Stimulated activated naive CD8-positive, alpha-beta T cell treated with anti-CD3 and anti-CD28 coated beads, Interleukin-15, Interleukin-2, amounts not matched to agents 100 ng/mL and 50 ng/mL, for 24 hours (primary cell): ENCODE measurements around the gene C1orf122.

ENCODE experiments used
- H3K27ac Mint-ChIP-seq: one replicate; pipeline ENCODE4 v1.8.0; 2021; ENCODE audit warnings: mild to moderate bottlenecking, mixed read lengths
- H3K27me3 Mint-ChIP-seq: one replicate; pipeline ENCODE4 v1.8.0; 2021; ENCODE audit warnings: mixed read lengths
- H3K36me3 Mint-ChIP-seq: one replicate; pipeline ENCODE4 v1.8.0; 2021; ENCODE audit warnings: low read depth, mixed read lengths
- H3K4me1 Mint-ChIP-seq: one replicate; pipeline ENCODE4 v1.8.0; 2021; ENCODE audit warnings: low read depth, mixed read lengths
- H3K4me3 Mint-ChIP-seq: one replicate; pipeline ENCODE4 v1.8.0; 2021; ENCODE audit warnings: mild to moderate bottlenecking, mixed read lengths
- H3K9me3 Mint-ChIP-seq: one replicate; pipeline ENCODE4 v1.8.0; 2021; ENCODE audit warnings: mixed read lengths

Gene C1orf122

DNA sequence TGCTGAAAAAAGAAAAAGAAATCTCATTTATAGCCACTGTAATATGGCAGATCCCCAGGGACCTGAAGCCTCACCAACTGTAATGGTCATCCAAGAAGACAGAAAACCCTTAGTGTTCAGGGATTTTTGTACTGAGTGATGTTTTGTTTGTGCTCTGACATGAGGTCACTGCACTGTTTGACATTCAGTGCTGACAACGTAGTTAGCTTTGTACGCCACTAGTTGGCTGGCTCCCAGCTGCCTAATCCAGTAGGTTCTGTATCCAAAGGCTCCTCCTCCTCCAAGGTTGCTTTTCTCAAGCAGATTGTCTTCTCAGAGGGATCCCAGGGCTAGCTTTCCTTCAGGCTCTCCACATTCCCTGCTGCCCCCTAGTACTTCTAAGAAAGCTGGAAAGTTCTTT is 9.9 kb downstream of the C1orf122 start:
- H3K9me3 Mint-ChIP-seq, result no peaks in the 10 kb centered on the region
- H3K4me3 Mint-ChIP-seq, result no peak overlapping the region
- peaks cover 52% of the 10 kb centered on the region for H3K36me3 Mint-ChIP-seq
- no peak overlapping the region for H3K27ac Mint-ChIP-seq
- no peaks in the 10 kb centered on the region for H3K4me1 Mint-ChIP-seq
- no peaks in the 10 kb centered on the region for H3K27me3 Mint-ChIP-seq

GRCh38 chr1:37821481-37821880 is 13.9 kb downstream of the C1orf122 start:
- Mint-ChIP-seq H3K27me3 (no peaks in the 10 kb centered on the region), H3K9me3 (no peaks in the 10 kb centered on the region), H3K27ac (no peak overlapping the region), H3K4me3 (no peak overlapping the region), H3K4me1 (peaks cover 19% of the 10 kb centered on the region), H3K36me3 (peaks cover 59% of the 10 kb centered on the region)

DNA sequence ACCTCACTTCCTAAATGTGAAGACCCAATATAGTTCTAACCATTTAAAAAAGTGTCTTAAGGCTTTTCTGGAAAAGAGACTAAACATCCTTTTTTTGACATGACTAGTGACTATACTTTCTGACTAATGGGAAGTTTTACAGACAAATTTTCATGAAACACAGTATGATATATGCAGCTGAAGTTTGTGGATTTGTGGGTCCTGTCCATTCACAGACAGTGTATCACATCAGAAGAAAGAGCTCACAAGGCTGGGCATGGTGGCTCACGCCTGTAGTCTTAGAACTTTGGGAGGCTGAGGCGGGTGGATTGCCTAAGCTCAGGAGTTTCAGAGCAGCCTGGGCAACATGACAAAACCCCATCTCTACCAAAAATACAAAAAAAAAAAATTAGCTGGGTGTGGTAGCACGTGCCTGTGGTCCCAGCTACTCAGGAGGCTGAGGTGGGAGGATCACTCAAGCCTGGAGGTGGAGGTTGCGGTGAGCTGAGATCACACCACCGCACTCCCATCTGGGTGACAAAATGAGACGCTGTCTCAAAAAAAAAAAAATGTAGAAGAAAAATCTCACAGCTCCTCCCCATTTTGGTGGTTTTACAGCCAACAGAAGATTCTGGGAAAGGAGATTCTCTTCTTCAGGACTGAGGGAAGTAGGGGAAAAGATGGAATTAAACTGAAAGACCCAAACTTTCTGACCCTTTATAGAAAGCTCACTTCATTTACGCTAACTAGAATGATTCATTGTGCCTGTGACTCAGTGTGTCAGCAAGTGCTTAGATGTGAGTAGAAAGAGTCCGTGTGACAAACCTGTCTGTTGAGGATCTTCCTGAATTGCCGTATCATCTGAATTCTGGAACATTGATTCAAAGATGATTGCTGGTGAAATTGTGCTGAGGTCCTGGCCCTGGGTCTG is 15.6 kb downstream of the C1orf122 start:
- Mint-ChIP-seq H3K4me3 (no peak overlapping the region), H3K27me3 (no peaks in the 10 kb centered on the region), H3K27ac (peak overlapping the region; percentile 75), H3K36me3 (peaks cover 65% of the 10 kb centered on the region), H3K9me3 (no peaks in the 10 kb centered on the region), H3K4me1 (peaks cover 19% of the 10 kb centered on the region)

DNA sequence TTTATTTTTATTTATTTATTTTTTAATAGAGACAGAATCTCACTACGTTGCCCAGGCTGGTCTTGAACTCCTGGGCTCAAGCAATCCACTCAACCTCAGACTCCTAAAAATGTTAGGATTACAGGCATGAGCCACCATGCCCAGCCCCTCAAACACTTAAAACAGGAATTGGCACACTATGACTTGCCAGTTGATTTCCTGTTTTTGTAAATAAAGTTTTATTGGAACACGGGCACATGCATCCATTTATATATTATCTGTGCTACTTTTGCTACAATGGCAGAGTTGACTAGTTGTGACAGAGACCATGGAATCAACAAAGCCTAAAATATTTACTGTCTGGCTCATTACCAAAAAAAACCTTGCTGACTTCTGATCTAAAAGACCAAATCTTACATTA is 16.4 kb downstream of the C1orf122 start:
- no peak overlapping the region for H3K4me3 Mint-ChIP-seq

GRCh38 chr1:37825506-37825905 is 17.9 kb downstream of the C1orf122 start:
- H3K27me3 Mint-ChIP-seq, result no peaks in the 10 kb centered on the region
- peaks cover 70% of the 10 kb centered on the region for H3K36me3 Mint-ChIP-seq
- peak overlapping the region; percentile 77 for H3K27ac Mint-ChIP-seq
- H3K4me3 Mint-ChIP-seq, result no peak overlapping the region
- peaks cover 19% of the 10 kb centered on the region for H3K4me1 Mint-ChIP-seq
- no peaks in the 10 kb centered on the region for H3K9me3 Mint-ChIP-seq

More for the DNA sequence above, 16.4 kb downstream of the C1orf122 start:
- no peak overlapping the region for H3K27ac Mint-ChIP-seq
- H3K36me3 Mint-ChIP-seq, result peaks cover 68% of the 10 kb centered on the region
- H3K9me3 Mint-ChIP-seq, result no peaks in the 10 kb centered on the region
- H3K4me1 Mint-ChIP-seq, result peaks cover 19% of the 10 kb centered on the region
- H3K27me3 Mint-ChIP-seq, result no peaks in the 10 kb centered on the region

DNA sequence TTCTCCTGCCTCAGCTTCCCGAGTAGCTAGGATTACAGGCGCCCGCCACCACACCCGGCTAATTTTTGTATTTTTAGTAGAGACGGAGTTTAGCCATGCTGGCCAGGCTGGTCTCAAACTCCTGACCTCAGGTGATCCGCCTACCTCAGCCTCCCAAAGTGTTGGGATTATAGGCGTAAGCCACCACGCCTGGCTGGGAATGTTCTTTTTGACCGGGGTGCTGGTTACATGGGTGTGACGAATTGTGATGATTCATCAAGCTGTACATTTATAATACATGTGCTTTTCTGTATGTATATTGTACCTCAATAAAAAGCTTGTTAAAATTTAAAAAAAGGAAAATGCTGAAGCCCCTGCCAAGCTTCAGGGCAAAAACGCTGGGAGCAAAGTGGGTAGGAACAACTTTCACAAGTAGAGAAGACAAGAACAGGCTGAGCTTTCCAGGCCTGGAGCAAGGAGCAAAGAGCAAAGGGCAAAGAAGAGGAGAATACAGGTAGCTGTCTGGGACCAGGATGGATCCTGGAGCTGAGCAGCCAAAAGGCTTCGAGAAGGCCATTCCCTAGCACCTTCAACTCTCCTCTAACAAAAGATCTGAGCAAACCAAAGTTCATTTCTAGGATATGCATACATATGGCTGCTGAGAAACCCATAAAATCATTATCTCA is 21.0 kb downstream of the C1orf122 start:
- Mint-ChIP-seq H3K27ac (no peak overlapping the region), H3K27me3 (no peaks in the 10 kb centered on the region), H3K4me1 (peaks cover 17% of the 10 kb centered on the region), H3K9me3 (no peaks in the 10 kb centered on the region), H3K4me3 (no peak overlapping the region), H3K36me3 (peaks cover 68% of the 10 kb centered on the region)

- H3K27ac Mint-ChIP-seq, result peak overlapping the region; percentile 13
- H3K27me3 Mint-ChIP-seq, result no peaks in the 10 kb centered on the region
- H3K4me3 Mint-ChIP-seq, result no peak overlapping the region
- H3K4me1 Mint-ChIP-seq, result peaks cover under 1% of the 10 kb centered on the region
- peaks cover 71% of the 10 kb centered on the region for H3K36me3 Mint-ChIP-seq
- H3K9me3 Mint-ChIP-seq, result no peaks in the 10 kb centered on the region
These were observed 23.5 kb downstream of the C1orf122 start for GRCh38 chr1:37831109-37831508.

GRCh38 chr1:37831809-37832208 is 24.2 kb downstream of the C1orf122 start:
- H3K9me3 Mint-ChIP-seq, result no peaks in the 10 kb centered on the region

GRCh38 chr1:37836788-37837187 is 29.2 kb downstream of the C1orf122 start:
- Mint-ChIP-seq H3K36me3 (peaks cover 66% of the 10 kb centered on the region), H3K27me3 (no peaks in the 10 kb centered on the region), H3K4me1 (no peaks in the 10 kb centered on the region), H3K4me3 (no peak overlapping the region), H3K9me3 (no peaks in the 10 kb centered on the region), H3K27ac (no peak overlapping the region)

More at GRCh38 chr1:37831809-37832208, 24.2 kb downstream of the C1orf122 start:
- H3K4me1 Mint-ChIP-seq, result no peaks in the 10 kb centered on the region
- H3K27me3 Mint-ChIP-seq, result no peaks in the 10 kb centered on the region
- no peak overlapping the region for H3K27ac Mint-ChIP-seq
- no peak overlapping the region for H3K4me3 Mint-ChIP-seq
- H3K36me3 Mint-ChIP-seq, result peaks cover 68% of the 10 kb centered on the region

- Mint-ChIP-seq H3K9me3 (no peaks in the 10 kb centered on the region), H3K27me3 (no peaks in the 10 kb centered on the region), H3K27ac (no peak overlapping the region), H3K36me3 (peaks cover 61% of the 10 kb centered on the region), H3K4me1 (peaks cover 7% of the 10 kb centered on the region), H3K4me3 (no peak overlapping the region)
These were observed 32.1 kb downstream of the C1orf122 start for GRCh38 chr1:37839676-37840075.

- Mint-ChIP-seq H3K4me3 (no peak overlapping the region), H3K4me1 (peaks cover 16% of the 10 kb centered on the region), H3K9me3 (no peaks in the 10 kb centered on the region), H3K27ac (no peak overlapping the region), H3K36me3 (peaks cover 60% of the 10 kb centered on the region), H3K27me3 (no peaks in the 10 kb centered on the region)
These were observed 33.1 kb downstream of the C1orf122 start for GRCh38 chr1:37840711-37841110.

GRCh38 chr1:37841652-37842051 is 34.1 kb downstream of the C1orf122 start:
- Mint-ChIP-seq H3K9me3 (no peaks in the 10 kb centered on the region), H3K27ac (no peak overlapping the region), H3K27me3 (no peaks in the 10 kb centered on the region), H3K36me3 (peaks cover 59% of the 10 kb centered on the region), H3K4me1 (peaks cover 25% of the 10 kb centered on the region), H3K4me3 (no peak overlapping the region)

DNA sequence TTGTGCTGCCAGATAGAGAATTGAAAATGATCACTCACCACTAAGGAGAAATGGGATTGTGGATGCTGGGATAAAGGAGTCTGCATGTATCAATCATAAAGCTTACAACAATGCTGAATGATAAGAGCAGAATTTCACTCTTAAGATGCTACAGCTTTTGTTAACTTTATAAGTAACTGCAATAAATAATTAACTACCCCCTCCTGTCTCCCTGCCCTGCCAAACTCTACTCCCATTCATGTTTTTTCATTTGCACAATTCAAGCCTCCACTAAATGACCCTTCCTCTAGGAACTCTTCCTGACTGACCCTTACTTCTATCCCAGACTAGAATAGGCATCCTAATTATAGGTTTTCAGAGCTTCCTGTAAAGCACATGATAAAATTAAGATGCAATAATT is 36.9 kb downstream of the C1orf122 start:
- Mint-ChIP-seq H3K4me1 (peaks cover 34% of the 10 kb centered on the region), H3K27me3 (no peaks in the 10 kb centered on the region), H3K4me3 (no peak overlapping the region), H3K9me3 (no peaks in the 10 kb centered on the region), H3K36me3 (peaks cover 43% of the 10 kb centered on the region), H3K27ac (no peak overlapping the region)

DNA sequence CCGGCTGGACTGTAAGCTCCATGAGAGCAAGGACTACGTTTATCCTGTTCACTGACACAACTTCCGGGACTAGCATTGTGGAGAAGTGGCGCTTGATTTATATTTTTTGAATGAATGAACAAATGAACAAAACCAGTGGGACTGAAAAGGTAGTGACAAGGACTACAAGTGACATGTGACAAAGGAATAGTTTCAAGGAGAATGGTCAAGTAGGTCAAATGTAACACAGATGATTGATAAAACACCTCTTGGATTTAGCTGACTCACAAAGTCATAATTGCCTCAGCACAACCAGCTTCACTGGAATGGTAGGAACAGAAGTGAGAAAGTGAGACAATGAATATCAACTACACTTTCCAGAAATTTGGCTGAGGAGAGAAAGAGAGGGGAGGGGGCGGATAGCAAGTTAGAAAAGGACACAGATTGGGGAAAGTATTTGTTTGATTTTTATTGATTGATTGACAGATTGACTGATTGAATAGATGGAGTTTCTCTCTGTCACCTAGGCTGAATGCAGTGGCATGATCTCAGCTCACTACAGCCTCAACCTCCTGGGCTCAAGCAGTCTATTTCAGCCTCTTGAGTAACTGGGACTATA is 37.6 kb downstream of the C1orf122 start:
- H3K27ac Mint-ChIP-seq, result peak overlapping the region; percentile 1
- H3K36me3 Mint-ChIP-seq, result peaks cover 37% of the 10 kb centered on the region
- H3K9me3 Mint-ChIP-seq, result no peaks in the 10 kb centered on the region
- peaks cover 34% of the 10 kb centered on the region for H3K4me1 Mint-ChIP-seq
- H3K27me3 Mint-ChIP-seq, result no peaks in the 10 kb centered on the region
- no peak overlapping the region for H3K4me3 Mint-ChIP-seq

DNA sequence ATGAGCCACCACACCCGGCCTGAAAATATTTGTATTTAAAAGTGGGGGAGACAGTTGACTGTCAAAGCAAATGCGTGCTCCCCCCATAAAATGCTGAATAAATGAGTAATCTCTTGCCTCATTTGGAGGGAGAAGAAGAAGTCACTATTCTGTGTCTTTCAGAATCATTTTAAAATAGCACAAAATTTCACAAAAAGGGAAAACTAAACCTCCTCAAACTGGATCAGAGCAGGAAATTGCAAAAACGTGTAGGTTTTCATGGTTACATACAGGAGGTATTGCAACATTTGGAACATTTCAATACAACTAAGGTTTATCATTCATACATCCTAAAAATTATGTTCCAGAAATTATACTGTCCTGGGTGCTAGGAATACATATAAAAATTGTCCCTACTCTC is 38.2 kb downstream of the C1orf122 start:
- no peak overlapping the region for H3K27ac Mint-ChIP-seq
- H3K27me3 Mint-ChIP-seq, result no peaks in the 10 kb centered on the region
- no peak overlapping the region for H3K4me3 Mint-ChIP-seq
- H3K4me1 Mint-ChIP-seq, result peaks cover 34% of the 10 kb centered on the region
- no peaks in the 10 kb centered on the region for H3K9me3 Mint-ChIP-seq
- H3K36me3 Mint-ChIP-seq, result peaks cover 34% of the 10 kb centered on the region
